Measurements from ENCODE around the gene C1orf226.

GRCh38 chr1:162407539-162407938, 26.0 kb downstream of the C1orf226 start:
- TF ChIP-seq CTCF (IDR thresholded peaks at IDR 0.05; ENCODE audit: borderline replicate concordance, extremely low read depth, low read length, poor library complexity, severe bottlenecking), result no peak
- TF ChIP-seq EZH2 (IDR thresholded peaks at IDR 0.05; ENCODE audit: borderline replicate concordance, low read depth, low read length, severe bottlenecking), result no peak
